HL-60 (cell line): Measurements from ENCODE around the gene NEUROD1.

Source experiments
- DNase-seq, 2 experiments: peaks; one replicate each; pipeline ENCODE4 v3.0.0-alpha.2; 2010 to 2020; ENCODE audit warnings: low read depth in 1 of 2, low spot score in 1 of 2
- H3K27ac ChIP-seq: fragments of 250-450 bp; sonication (Bioruptor Pico); replicated peaks from 2 replicates; pipeline ENCODE4 v1.5.1; 2020; ENCODE audit warnings: mild to moderate bottlenecking, moderate library complexity
- H3K27me3 ChIP-seq: fragments of 250-450 bp; sonication (Bioruptor Pico); 2 replicates; pipeline ENCODE4 v1.5.1; 2021; ENCODE audit warnings: mild to moderate bottlenecking, moderate library complexity; ENCODE audit not compliant: insufficient read depth, poor library complexity, severe bottlenecking
- H3K4me3 ChIP-seq: replicated peaks from 2 replicates; pipeline ENCODE4 v1.5.1; 2011; ENCODE audit warnings: mild to moderate bottlenecking, control low read depth, low read length; ENCODE audit not compliant: insufficient read depth
- GABPA ChIP-seq: IDR thresholded peaks from 2 replicates; pipeline ENCODE4 v1.6.1; 2012; ENCODE audit warnings: low read depth
- POLR2AphosphoS5 ChIP-seq: IDR thresholded peaks from 2 replicates; pipeline ENCODE4 v1.6.1; 2012; ENCODE audit warnings: low read depth
- SPI1 ChIP-seq: IDR thresholded peaks from 2 replicates; pipeline ENCODE4 v1.6.1; 2012; ENCODE audit warnings: low read depth, mild to moderate bottlenecking, borderline replicate concordance
- TF ChIP-seq, protein P1 (sequence below): IDR thresholded peaks from 2 replicates; pipeline ENCODE4 v1.6.1; 2012; ENCODE audit warnings: low read depth; ENCODE audit not compliant: insufficient replicate concordance
- TF ChIP-seq, protein P2 (sequence below): IDR thresholded peaks from one replicate; pipeline ENCODE4 v1.5.1; 2011; ENCODE audit warnings: low read length, control low read depth, inconsistent platforms; ENCODE audit not compliant: insufficient read depth

NEUROD1 gene

DNA sequence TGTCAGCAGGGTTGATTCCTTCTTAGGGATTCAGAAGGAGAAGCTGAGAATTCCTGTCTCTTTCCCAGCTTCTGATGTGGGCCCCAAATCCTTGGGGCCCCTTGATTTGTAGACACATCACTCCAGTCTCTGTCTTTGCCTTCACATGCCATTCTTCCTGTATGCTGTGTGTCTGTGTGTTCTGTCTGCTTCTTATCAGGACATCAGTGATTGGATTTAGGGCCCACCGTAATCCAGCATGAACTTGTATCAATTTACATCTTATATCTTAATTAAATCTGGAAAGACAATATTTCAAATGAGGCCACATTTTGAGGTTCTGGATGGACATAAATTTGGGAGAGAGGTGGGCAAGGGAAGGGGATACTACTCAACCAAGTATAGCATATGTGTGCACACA, 9.7 kb downstream of the NEUROD1 start:
- Histone ChIP-seq H3K27ac (no peak overlapping the region), H3K27me3 (peaks cover 12% of the 10 kb centered on the region), H3K4me3 (no peak overlapping the region)
- DNase-seq, result no peak
- TF ChIP-seq SPI1 (no peak), POLR2AphosphoS5 (no peak), GABPA (no peak)
- TF ChIP-seq, protein P1, sequence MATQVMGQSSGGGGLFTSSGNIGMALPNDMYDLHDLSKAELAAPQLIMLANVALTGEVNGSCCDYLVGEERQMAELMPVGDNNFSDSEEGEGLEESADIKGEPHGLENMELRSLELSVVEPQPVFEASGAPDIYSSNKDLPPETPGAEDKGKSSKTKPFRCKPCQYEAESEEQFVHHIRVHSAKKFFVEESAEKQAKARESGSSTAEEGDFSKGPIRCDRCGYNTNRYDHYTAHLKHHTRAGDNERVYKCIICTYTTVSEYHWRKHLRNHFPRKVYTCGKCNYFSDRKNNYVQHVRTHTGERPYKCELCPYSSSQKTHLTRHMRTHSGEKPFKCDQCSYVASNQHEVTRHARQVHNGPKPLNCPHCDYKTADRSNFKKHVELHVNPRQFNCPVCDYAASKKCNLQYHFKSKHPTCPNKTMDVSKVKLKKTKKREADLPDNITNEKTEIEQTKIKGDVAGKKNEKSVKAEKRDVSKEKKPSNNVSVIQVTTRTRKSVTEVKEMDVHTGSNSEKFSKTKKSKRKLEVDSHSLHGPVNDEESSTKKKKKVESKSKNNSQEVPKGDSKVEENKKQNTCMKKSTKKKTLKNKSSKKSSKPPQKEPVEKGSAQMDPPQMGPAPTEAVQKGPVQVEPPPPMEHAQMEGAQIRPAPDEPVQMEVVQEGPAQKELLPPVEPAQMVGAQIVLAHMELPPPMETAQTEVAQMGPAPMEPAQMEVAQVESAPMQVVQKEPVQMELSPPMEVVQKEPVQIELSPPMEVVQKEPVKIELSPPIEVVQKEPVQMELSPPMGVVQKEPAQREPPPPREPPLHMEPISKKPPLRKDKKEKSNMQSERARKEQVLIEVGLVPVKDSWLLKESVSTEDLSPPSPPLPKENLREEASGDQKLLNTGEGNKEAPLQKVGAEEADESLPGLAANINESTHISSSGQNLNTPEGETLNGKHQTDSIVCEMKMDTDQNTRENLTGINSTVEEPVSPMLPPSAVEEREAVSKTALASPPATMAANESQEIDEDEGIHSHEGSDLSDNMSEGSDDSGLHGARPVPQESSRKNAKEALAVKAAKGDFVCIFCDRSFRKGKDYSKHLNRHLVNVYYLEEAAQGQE, result no peak
- TF ChIP-seq, protein P2, sequence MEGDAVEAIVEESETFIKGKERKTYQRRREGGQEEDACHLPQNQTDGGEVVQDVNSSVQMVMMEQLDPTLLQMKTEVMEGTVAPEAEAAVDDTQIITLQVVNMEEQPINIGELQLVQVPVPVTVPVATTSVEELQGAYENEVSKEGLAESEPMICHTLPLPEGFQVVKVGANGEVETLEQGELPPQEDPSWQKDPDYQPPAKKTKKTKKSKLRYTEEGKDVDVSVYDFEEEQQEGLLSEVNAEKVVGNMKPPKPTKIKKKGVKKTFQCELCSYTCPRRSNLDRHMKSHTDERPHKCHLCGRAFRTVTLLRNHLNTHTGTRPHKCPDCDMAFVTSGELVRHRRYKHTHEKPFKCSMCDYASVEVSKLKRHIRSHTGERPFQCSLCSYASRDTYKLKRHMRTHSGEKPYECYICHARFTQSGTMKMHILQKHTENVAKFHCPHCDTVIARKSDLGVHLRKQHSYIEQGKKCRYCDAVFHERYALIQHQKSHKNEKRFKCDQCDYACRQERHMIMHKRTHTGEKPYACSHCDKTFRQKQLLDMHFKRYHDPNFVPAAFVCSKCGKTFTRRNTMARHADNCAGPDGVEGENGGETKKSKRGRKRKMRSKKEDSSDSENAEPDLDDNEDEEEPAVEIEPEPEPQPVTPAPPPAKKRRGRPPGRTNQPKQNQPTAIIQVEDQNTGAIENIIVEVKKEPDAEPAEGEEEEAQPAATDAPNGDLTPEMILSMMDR, result no peak

DNA sequence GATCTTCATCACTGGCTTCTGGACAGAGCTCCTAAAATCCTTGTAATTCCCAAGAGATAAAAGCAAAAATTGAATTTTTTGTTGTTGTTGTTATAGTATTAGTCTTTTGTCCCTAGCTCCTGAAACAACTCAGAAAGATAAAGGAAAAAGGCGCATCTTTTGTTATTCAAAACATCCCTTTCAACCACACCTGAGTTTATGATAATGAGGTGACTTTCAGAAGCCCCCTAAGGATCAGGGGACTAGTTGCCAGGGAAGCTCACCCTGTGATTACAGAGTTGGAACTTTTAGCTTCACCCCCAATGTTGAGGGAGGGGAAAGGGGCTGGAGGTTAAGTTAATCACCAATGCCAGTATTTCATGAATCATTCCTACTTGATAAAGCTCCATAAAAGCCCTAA, 13.1 kb downstream of the NEUROD1 start:
- H3K4me3 ChIP-seq, result no peak overlapping the region
- TF ChIP-seq SPI1 (no peak), GABPA (no peak), POLR2AphosphoS5 (no peak)
- TF ChIP-seq, protein P2, result no peak
- TF ChIP-seq, protein P1, result no peak
- no peak for DNase-seq
- H3K27me3 ChIP-seq, result peaks cover 7% of the 10 kb centered on the region
- no peak overlapping the region for H3K27ac ChIP-seq

DNA sequence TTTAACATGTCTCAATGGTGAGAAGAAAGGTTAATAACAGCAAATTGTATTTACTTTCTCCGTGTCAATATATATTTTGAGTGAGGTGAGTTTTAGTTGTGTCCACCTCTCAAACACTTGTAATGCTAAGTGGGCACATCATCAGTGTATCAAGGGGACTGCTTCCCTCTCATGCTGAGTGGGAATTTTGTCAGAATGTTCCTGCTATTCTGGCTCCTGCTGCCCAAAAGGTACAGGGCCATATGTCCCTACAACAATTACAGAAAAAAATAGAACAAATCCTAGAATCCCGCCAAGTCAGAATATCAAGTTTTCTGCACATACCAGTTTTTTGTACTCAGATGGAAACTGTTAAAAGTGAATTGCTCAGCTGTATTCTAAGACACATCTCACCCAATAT, 18.0 kb downstream of the NEUROD1 start:
- no peak for DNase-seq
- TF ChIP-seq GABPA, result no peak
- TF ChIP-seq, protein P2, result no peak
- TF ChIP-seq, protein P1, result no peak
- no peak for TF ChIP-seq POLR2AphosphoS5
- TF ChIP-seq SPI1, result no peak
- peaks cover 11% of the 10 kb centered on the region for H3K27me3 ChIP-seq
- no peak overlapping the region for H3K27ac ChIP-seq
- H3K4me3 ChIP-seq, result no peak overlapping the region
